Stomach (tissue), 4 donors: ENCODE results near the gene MSH4.

Experiments
- EP300 ChIP-seq: sonication (generic); formaldehyde crosslinking; IDR thresholded peaks from one replicate; pipeline ENCODE4 v1.6.1; 2017; ENCODE audit warnings: antibody characterized with exemption
- POLR2AphosphoS5 ChIP-seq, 3 donors: sonication (generic); formaldehyde crosslinking; IDR thresholded peaks; one replicate each; pipeline ENCODE4 v1.6.1; 2016; ENCODE audit warnings: antibody characterized with exemption in 3 of 3
- TF ChIP-seq, protein P1 (sequence below), 7 experiments: fragments of 450-650 bp in 4 of 7; fragments of 200-600 bp in 3 of 7; sonication (generic) in 3 of 7; IDR thresholded peaks; one replicate each; pipeline ENCODE4 v1.5.1; 2016 to 2019; ENCODE audit warnings: antibody characterized with exemption in 7 of 7, control low read depth in 2 of 7, mild to moderate bottlenecking in 1 of 7

DNA sequence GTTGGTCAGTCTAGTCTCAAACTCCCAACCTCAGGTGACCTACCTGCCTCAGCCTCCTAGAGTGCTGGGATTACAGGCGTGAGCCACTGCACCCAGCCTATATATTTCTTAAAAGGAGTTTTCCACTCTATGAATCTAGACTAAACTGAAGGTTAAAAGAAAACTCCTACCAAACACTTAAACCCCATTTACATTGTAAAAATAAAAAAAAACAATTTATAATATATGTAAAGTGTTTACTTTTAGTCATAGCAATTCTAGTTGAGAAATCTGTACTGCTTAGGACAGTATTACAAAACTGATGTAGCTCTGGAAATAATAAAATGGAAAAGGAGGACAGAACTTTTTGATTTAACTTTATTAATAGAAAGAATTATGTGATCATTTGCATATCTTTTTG is 126.0 kb downstream of the MSH4 start:
- TF ChIP-seq, protein P1, sequence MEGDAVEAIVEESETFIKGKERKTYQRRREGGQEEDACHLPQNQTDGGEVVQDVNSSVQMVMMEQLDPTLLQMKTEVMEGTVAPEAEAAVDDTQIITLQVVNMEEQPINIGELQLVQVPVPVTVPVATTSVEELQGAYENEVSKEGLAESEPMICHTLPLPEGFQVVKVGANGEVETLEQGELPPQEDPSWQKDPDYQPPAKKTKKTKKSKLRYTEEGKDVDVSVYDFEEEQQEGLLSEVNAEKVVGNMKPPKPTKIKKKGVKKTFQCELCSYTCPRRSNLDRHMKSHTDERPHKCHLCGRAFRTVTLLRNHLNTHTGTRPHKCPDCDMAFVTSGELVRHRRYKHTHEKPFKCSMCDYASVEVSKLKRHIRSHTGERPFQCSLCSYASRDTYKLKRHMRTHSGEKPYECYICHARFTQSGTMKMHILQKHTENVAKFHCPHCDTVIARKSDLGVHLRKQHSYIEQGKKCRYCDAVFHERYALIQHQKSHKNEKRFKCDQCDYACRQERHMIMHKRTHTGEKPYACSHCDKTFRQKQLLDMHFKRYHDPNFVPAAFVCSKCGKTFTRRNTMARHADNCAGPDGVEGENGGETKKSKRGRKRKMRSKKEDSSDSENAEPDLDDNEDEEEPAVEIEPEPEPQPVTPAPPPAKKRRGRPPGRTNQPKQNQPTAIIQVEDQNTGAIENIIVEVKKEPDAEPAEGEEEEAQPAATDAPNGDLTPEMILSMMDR (IDR thresholded peaks at IDR 0.05): no peak
- TF ChIP-seq EP300 (no peak), POLR2AphosphoS5 (IDR thresholded peaks at IDR 0.05) (no peak)
